GM18867 (cell line): Measurements from ENCODE around the gene CHIC1.
"Not testable (repeated sequence)": the region's sequence is repeated elsewhere in the genome, so short reads cannot be mapped to it uniquely, and the experiment has no call there.

ENCODE experiments used
- ATAC-seq: cut with Tn5 transposase; IDR thresholded peaks from one replicate; pipeline ENCODE4 v1.9.1; 2021; ENCODE audit warnings: mild to moderate bottlenecking, moderate library complexity; ENCODE audit not compliant: unreplicated experiment

CHIC1 gene

GRCh38 chrX:73562984-73563737 is at the start of gene CHIC1:
CHIC1 (plus strand) TSS chrX:73563197; CDS start chrX:73563285, 88 bp downstream.
- ATAC-seq: peak; percentile 69

GRCh38 chrX:73522823-73523222 is 40.2 kb upstream of the CHIC1 start:
- ATAC-seq: not testable (repeated sequence)

GRCh38 chrX:73524906-73525305 is 38.1 kb upstream of the CHIC1 start:
- no peak for ATAC-seq

- ATAC-seq: no peak
Observed at GRCh38 chrX:73525928-73526690, 36.9 kb upstream of the CHIC1 start.

GRCh38 chrX:73531655-73532054 is 31.3 kb upstream of the CHIC1 start:
- ATAC-seq: not testable (repeated sequence)

- no peak for ATAC-seq
Observed at GRCh38 chrX:73556159-73556558, 6.8 kb upstream of the CHIC1 start.

GRCh38 chrX:73561801-73562200 is 1.2 kb upstream of the CHIC1 start:
- no peak for ATAC-seq

- no peak for ATAC-seq
Observed at GRCh38 chrX:73562458-73562857, 539 bp upstream of the CHIC1 start.

GRCh38 chrX:73563738-73564068 is 706 bp downstream of the CHIC1 start:
- ATAC-seq: peak; percentile 33

GRCh38 chrX:73577361-73577760 is 14.4 kb downstream of the CHIC1 start:
- no peak for ATAC-seq

- no peak for ATAC-seq
Observed at GRCh38 chrX:73581002-73581628, 18.1 kb downstream of the CHIC1 start.

- ATAC-seq: not testable (repeated sequence)
Observed at GRCh38 chrX:73597758-73598157, 34.8 kb downstream of the CHIC1 start.

GRCh38 chrX:73615022-73615421 is 52.0 kb downstream of the CHIC1 start:
- no peak for ATAC-seq

GRCh38 chrX:73641669-73642068 is 78.7 kb downstream of the CHIC1 start:
- not testable (repeated sequence) for ATAC-seq

- no peak for ATAC-seq
Observed at GRCh38 chrX:73647212-73647611, 84.2 kb downstream of the CHIC1 start.

- no peak for ATAC-seq
Observed at GRCh38 chrX:73647632-73648322, 84.8 kb downstream of the CHIC1 start.

GRCh38 chrX:73661322-73661721 is 98.3 kb downstream of the CHIC1 start:
- not testable (repeated sequence) for ATAC-seq

- no peak for ATAC-seq
Observed at GRCh38 chrX:73668779-73669178, 105.8 kb downstream of the CHIC1 start.

- no peak for ATAC-seq
Observed at GRCh38 chrX:73681408-73681807, 118.4 kb downstream of the CHIC1 start.

GRCh38 chrX:73683236-73683859 is 120.4 kb downstream of the CHIC1 start:
- no peak for ATAC-seq

- not testable (repeated sequence) for ATAC-seq
Observed at GRCh38 chrX:73707014-73707413, 144.0 kb downstream of the CHIC1 start.
